ENCODE data around the gene ADGRD1.

Gene ADGRD1

DNA sequence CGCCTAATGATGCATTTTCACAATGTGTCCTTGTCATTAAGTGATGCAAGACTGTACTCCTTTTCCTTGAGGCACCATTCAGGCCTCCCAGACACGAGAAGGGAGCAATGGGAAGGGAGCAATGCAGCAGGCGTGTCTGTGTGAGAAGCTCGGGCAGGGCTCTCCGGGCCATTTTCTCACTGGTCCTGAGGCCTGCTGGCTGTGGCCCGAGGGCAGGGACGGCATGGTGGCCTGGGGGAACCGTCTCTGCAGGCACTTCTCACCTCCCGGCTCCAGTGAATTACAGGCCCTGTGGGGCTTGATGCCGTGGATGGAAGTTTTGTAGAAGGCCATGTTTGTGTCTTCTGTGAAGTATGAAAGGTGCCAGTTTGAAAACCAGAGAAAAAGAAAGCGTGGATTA, 71.0 kb downstream of the ADGRD1 start:
- no peak for DNase-seq (ENCODE audit: low spot score)

DNA sequence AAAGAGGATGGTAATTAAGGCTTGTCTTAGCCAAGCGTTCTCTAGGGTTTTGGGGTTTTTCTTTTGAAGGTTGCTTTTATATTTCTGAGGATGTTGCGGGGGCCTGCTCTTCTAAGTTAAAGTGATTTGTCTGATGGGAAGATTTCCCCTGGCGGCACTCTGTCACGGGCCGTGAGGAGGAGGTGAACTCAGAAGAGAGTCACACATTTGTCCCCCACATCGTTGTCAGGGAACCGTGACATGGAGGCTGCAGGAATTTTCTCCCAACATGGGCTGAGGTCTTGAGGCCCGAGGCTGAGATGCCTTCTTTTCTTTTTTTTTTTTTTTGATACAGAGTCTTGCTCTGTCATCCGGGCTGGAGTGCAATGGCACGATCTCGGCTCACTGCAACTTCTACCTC, 71.5 kb downstream of the ADGRD1 start:
- DNase-seq (ENCODE audit: low spot score): no peak

DNA sequence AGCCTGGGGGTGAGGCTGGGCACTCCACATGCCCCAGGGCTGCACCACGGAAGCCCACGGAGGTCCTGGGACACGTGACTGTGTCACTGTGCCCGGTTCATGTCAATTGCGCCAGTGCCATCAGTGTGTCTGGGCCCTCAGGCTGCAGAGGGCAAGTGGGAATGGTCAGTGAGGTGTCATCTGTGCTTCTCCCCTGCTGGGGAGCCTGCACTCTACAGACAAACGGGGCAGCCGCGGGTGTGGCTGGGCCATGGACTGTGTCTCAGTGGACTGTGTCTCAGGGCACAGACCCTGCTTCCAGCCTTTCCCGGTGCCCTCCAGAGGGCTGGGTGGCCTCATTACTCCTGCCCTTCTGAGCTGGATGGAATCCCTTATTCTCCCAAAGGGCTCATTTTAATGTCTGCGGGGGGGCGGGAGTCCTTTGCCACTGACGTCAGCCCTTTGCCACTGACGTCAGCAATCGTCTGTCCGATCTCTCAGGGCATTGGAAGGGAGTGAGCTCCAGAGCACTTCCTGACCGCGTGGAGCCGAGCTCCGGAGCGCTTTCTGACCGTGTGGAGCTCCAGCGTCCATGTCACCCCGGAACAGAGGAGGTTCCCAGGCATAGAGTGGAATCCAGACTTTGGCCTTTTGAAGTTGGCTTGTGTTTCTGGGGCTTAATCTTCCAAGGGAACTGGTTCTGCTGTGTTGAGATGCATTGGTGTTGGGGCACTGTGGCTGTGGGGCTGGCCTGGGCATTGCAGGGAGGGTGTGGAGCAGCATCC, 72.4 kb downstream of the ADGRD1 start:
- DNase-seq (ENCODE audit: low spot score): no peak

DNA sequence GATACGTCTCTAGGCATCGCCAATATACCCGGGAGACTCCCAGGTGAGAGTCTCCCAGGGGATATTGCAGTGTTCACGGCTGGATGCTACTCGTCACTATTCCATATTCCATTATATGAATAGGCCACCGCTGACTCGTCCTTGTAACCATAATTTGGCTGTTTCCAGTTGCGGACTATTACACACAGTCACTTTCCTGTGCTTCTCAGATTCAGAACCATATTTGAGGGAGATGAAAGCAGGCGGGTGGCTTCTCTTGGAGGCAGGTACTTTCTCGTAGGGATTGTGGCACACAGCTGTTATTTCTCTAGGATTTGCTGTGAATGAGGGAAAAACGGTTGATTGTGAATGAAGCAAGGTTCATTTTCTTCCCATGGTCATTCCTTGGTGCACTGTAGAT, 73.0 kb downstream of the ADGRD1 start:
- DNase-seq (ENCODE audit: low spot score): no peak

DNA sequence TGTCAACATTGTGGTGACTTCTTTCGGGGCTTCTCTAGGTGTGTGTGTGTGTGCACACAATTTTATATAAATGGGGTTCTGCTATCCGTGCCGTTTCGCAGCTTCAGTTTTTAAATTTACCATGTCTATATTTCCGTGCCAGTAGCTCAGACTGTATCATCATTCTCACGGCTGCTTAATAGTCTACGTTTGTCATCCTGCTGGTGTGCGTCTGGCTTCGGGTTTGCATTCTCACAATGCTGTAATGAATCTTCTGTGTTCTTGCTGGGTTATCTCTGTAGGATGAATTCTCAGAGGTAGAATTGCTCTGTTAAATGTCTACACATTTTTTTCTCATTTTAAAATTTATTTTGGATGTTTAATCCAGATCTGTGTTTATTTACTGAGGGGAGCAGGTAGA, 73.6 kb downstream of the ADGRD1 start:
- no peak for DNase-seq (ENCODE audit: low spot score)

DNA sequence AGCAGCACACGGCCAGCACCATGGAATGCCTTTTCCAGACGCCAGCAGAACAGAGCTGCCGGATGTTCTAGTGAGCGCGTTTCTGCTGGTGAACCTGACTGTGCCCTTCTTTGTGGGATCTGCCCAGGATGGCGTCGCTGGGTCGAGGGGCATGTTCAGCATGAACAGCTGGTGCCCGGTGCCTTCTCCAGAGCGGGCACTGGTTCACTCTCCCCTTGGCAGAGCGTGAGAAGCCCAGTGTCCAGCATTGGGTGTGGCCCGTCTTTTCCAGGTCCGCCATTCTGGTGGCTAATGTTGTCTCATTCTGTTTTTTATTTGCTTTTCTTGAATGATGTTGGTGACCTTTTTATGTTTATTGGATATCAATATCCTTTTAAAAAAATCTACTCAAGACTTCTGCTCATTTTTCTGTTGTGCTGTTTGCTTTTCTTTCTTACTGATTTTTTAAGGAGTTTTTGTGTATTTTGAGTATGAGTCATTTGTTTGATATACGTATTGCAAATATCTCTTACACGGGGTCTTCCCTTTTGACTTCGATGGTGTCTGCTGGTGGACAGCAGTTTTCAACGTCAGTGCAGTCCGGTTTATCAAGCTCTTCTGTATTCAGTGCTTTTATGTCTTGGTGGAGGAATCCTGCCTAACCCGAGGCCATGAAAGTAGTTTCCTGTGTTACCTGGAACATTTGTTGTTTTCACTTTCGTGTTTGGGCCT, 74.3 kb downstream of the ADGRD1 start:
- DNase-seq (ENCODE audit: low spot score): no peak

DNA sequence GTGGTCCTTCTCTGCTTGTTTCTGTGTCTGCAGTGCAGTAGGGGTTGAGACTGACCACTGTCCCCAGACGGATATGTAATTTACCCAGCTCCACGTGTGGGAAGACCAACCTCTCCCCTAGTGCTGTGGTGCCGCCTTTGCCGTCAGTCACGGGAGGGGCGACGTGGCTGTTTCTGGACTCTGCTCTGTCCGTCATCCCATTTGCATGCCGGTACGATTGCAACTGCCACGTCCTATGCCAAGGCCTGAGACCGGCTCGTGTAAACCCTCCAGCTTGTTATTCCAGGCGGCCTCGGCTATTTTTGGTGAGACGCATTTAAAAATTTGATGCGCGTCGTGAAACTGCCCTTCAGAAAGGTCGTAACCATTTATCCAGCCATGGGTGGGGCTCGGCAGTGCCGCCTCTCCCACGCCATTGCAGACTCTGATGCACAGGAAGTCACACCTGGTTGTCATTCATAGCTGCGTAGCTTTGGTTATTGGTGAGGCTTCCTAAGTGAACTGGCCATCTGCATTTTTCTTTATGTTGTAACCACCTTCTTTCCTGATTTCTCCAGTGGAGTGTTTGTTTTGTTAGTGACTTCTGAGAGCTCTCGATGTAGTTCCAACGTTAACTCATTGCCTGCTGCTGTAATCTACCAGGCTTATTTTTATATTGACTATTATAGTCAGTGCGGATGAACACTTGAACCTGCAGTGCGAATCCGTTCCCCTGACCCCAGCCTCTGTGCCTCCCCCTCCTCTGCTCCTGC, 75.1 kb downstream of the ADGRD1 start:
- no peak for DNase-seq (ENCODE audit: low spot score)

DNA sequence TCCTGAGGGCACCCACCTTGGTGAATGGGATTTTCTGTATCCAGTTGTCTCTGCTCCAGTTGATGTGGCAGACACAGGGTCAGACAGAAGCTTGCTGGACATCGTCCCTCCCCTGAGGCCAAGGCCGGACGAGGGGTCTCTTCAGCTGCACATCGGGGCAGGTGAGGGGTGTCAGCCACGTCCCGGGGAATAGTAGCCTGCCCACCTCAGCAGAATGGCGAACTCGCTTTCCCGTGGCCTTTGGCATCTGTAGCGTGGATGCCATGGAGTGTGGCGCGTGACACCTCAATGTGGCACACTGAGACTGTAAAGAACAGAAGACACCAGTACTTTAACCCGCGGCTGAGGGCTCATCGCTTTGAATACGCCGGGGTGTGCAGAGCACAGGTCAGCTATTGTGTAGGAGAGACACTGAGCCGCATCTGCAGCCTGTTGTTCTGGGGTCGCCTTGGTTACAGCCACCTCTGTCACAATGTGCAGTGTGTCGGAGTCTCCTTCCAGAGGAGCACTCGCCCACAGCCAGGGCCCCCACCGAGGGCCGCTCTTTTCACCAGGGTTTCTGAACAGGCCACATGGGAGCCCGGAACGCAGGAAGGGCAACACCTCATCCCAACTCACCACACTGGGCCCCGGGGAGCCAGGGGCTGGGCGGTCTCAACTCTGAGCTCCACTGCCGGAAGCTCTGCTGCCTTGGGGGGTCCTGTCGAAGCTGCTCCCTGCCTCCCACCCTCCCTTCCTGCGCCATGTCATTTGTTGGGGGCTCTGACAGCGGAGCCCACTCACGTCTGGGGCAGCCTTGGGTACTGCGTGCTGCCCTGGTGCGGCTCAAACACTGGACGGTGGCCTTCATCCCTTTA, 77.0 kb downstream of the ADGRD1 start:
- no peak for DNase-seq (ENCODE audit: low spot score)

DNA sequence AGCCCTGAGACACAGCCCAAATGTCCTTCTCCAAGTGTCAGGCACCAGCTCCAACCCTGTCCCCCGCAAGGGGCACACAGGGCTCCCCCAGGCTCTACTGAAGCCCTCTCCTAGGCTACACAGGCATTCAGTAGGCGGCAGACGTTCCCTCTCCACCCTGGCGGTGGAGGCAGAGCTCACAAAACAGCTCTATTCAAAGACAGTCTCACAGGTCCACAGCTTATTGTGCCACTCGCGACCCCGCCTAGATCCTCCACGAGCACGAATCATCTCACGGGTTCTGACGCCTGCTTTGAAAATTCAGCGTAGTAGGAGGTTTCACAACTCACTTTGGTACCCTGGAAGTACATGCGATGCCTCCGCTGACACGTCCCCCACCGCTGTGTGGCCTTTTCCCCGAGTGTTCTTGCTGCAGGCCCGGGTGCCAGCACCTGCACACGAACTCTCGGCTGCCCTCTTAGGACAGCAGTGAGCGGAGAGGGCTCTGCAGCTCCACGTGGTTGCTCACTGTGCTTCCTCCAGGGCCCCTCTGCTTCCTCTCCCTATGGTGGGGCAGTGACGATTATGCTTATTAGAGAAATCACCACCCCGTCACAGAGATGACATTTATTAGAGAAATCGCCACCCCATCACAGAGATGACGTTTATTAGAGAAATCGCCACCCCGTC, 78.5 kb downstream of the ADGRD1 start:
- DNase-seq (ENCODE audit: low spot score): no peak

DNA sequence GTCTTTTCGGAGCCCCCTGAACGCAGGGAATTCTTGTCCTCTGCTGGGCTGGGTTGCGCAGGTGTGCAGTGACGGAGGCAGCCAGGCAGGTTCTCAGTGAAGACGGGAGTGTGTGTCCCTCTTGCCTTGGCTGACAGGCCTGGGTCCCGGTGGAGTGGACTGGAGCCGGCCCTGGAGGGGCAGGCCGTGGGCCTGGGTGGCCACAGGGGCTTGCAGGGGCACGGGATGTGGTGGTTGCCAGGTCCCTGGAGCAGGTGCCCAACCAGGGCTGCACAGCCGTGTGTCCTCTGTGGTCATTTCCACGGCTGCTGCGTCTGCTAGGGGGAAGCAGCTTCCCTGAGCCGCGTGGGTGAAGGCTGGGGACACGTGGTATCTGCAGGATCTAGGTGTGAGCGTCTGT, 79.8 kb downstream of the ADGRD1 start:
- no peak for DNase-seq (ENCODE audit: low spot score)

DNA sequence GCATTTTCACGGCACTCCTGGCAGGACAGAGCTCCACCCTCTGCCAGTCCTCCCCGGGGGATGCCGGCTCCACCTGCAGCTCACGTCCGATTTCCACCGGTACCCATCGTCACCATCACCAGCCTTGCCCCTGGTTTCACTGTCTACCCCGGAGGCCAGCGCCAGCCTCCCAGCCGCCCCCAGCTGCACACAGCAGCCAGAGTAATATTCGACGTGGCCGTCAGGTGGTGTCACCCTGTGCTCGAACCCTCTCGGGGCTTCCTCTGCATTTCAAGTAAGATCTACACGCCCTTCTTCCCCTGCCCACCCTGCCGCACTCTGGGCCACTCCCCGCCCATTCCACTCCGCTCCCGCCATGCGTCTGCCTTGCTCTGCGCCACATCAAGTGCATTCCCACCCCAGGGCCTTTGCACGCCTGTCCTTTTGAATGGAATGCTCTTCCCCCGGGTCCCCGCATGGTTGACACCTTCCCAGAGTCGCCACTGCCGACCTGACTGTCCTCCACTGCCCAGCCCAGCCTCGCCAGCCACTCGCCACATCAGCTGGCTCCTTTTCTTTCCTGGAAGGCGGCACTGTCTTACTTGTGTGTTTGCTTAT, 80.3 kb downstream of the ADGRD1 start:
- no peak for DNase-seq (ENCODE audit: low spot score)

DNA sequence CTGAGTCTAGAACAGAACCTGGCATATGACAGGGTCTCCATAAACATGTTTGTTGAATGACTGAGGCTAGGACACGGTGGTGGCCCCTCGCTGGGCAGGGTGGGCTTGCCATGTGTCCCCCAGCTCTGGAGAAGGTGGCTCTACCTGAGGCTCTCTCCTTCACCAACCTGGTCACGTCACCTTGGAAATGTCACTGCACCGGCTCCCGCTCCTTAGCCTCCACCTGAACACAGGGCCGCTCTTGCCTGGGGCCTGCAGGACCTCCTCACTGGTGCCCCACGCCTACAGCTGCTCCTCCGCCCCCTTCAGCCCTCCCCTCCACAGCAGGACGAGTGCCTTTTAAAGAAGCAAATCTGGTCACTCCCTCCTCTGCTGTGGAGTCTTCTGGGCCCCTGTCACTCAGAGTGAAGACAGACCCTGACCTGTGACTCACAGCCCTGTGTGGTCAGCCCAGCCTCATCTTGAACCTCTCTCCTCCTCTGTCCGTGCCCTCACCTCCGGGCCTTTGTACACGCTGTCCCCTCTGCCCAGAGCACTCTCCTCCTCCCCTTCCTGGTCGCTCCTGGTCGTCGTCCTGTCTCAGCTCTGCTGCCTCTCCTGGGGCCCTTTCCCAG, 81.0 kb downstream of the ADGRD1 start:
- no peak for DNase-seq (ENCODE audit: low spot score)

DNA sequence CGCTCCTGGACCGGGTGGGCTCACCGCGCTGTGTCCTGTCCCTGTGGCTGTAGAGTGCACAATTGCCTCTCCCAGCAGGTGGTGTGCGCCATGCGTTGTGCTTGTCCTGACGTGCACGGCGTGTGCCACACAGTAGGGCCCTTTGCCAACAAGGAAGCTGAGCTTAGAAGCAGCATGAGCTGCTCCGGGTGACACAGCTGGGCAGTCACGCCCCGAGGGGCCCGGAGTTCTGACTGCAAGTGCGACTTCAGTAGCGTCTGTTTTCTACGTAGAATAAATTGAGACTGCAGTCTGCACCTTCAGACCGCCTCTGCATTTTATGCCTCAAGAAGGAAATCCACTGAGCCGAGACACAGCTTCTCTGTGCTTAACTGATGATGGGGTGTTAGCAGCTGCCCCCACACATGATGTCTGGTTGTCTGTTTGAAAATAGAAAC, 81.6 kb downstream of the ADGRD1 start:
- DNase-seq (ENCODE audit: low spot score): no peak

DNA sequence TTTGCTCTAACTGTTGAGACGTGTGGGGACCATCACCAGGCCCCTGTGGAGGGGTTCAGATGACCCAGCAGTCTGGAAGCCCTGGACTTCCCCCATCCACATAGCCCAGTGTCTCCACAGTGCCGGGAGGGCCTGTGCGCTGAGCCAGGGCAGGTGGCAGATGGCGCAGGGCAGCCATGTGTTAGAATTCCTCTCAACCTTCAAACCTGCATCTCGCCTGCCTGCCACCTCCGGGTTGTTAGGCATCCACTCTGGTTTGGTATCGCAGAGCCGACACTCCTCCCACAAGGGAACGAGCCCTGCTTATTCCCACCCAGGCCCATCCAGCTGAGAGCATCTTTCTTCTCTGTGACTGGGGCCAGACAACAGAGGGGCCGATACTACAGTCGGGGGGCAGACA, 84.5 kb downstream of the ADGRD1 start:
- no peak for DNase-seq (ENCODE audit: low spot score)

DNA sequence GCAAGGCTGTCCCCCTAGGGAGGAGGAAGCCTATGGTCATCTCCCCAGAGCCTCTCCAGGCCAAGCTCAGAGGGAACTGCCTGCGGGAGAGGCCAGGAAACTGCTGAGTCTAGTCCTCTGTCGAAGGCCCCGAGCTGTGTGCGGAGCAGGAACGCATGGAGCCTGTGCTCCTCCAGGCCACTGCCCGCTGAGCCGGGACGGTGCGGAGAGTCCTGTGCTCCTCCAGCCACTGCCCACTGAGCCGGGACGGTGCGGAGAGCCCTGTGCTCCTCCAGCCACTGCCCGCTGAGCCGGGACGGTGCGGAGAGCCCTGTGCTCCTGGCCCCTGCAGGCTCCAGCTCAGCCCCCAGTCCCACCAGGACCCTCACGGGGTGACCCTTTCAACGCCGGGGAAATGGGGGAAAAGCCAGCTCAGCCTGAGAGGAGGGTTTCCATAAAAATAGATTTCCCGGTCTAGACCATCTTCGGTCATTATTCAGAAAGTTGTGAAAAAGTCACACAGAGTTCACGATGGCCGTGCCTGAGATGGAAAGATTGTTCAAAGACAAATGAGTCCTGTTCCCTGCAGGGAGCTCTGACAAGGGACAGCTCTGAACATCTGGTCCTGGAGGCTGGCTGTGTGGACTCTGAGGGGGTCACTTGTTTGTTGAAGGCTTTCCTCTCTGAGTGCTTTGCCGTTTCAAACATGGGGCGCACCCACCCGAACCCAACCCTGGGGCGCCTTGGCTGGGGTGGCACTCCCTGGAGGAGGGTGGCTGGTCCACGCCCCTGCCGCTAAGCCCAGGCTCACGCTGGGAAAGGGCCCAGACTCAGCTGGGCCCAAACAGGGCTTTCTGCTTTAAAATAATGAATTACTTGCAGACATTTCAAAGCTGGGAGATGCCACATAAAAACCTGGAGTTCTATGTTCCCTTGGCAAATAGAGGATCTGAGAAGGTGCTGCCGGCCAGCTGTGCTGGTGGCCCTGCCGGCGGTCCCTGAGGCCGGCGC, 85.5 kb downstream of the ADGRD1 start:
- no peak for DNase-seq (ENCODE audit: low spot score)

DNA sequence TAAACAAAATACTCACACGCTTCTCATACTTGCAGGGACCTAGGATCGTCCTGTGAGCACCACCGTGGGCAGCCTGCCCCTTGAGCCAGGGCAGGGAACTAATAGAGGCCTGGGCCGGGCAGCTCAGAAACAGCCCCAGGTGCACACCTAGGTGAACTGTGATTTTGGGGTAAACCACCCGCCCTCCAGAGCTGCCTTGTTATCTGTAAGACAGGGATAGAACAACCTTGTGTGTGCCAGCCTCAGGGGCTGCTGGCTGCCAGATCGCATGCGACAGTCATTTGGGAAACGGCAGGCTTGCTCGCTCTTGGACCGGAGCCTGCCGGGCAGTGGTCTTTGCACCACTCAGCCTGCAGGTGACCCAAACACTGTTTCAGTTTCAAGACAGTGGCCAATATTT, 86.8 kb downstream of the ADGRD1 start:
- DNase-seq (ENCODE audit: low spot score): no peak

DNA sequence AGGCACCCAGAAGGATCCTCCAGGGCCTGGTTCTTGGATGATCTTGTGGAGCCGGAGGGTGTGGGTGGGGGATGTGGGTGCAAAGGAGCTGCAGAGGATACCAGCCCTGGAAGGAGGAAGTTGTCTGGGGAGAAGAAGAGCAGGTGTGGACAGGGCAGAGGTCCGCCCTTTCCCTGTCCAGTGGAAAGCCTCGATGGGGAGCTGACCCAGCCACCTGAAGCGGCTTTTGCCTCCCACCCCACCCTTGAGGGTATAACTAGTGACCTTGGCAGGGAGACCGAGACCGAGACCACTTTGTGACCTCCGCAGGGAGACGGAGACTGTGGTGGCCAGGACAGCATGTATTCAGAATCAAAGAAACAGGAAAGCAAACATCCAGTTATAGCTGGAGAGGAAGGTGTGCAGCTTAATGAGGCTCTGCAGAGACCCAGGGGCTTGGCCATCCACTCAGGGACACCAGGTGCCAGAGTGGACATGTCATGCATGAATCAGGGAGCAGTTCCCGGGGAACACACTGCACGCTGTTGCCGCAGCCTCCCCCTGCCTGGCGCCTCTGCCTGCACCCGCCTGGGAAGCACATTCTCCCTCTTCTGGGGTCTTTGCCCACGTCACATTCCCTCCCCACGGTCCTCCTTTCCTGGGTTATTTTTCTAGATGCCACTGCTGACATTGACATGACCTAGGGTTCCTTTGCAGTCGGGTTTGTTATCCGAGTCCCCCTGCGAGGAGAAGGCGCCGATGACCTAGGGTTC, 87.7 kb downstream of the ADGRD1 start:
- no peak for DNase-seq (ENCODE audit: low spot score)

DNA sequence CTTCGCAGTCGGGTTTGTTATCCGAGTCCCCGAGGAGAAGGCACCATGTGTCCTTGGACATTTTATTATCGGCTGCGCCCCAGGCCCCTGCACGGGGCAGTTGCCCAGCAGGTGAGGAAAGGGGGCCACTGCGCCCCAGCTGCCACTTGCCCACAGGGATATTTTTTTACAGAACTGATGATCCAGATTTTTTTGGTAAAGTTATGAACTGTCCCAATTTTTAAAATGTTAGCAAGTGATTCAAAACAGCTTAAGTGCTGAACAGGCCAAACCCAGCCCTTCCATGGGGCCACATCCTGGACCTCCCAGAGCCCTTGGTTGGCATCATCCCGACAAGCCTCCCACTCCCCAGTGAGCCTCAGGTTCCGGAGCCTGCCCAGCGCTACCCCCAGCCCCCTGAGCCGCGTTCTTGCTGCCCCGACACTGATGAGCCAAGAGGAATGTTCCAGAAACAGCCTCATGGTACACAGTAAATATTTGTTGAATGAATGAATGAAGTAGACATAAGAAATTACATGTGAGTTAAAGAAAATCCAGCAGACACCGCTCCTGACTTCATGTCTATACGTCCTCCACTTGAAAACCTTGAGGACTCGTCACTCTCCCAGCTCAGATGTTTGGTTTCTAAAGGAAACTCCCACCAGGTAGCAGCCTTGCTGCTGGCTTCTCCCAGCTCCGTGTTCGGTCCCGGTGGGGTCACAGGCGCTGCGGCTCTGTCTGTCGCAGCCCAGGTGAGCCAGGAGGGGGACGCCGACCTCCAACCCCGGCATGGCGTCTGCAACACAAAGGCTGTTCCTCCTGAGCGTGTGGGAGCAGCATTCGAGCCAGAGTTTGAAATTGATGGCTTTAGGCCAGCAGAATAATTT, 88.5 kb downstream of the ADGRD1 start:
- no peak for DNase-seq (ENCODE audit: low spot score)
